Cardiac muscle cell (in vitro differentiated cells and primary cell): ENCODE data around the gene RETREG2. TPM values are rescaled to one million over a fixed set of nuclear protein-coding genes. Genes with fewer than 3 reads are reported as not detected.
A peak's percentile ranks its signal among the peaks of the same experiment; 100 is the strongest.
"Not testable (repeated sequence)": the region's sequence is repeated elsewhere in the genome, so short reads cannot be mapped to it uniquely, and the experiment has no call there.

ENCODE experiments used
- DNase-seq, 2 donors: peaks; one replicate each; pipeline versions ENCODE4 v3.0.0 to v3.0.0-alpha.2; 2010 to 2017; ENCODE audit warnings: low read depth in 1 of 2, low spot score in 1 of 2
- H3K27ac ChIP-seq: fragments of 200-600 bp; sonication (generic); 2 replicates; pipeline ENCODE4 v1.5.1; 2016
- H3K27me3 ChIP-seq: fragments of 200-600 bp; sonication (generic); 2 replicates; pipeline ENCODE4 v1.6.0; 2016; ENCODE audit warnings: control low read depth
- H3K36me3 ChIP-seq: fragments of 200-600 bp; sonication (generic); 2 replicates; pipeline ENCODE4 v1.5.1; 2016; ENCODE audit warnings: control low read depth
- H3K4me1 ChIP-seq: fragments of 200-600 bp; sonication (generic); 2 replicates; pipeline ENCODE4 v1.8.1; 2017; ENCODE audit warnings: low read depth, mild to moderate bottlenecking, mixed run types
- H3K4me3 ChIP-seq: fragments of 200-600 bp; sonication (generic); 2 replicates; pipeline ENCODE4 v1.5.1; 2016; ENCODE audit warnings: mild to moderate bottlenecking
- H3K9me3 ChIP-seq: fragments of 200-600 bp; sonication (generic); 2 replicates; pipeline ENCODE4 v1.5.1; 2017; ENCODE audit warnings: low read depth, mild to moderate bottlenecking, control low read depth
- CTCF ChIP-seq: IDR thresholded peaks from 2 replicates; pipeline ENCODE4 v1.5.1; 2012; ENCODE audit warnings: low read depth, mild to moderate bottlenecking, low read length
- polyA plus RNA-seq: library from polyadenylated mRNA; unstranded; fragments of >200 nt; fragmentation: Nextera tagmentation; extraction: Ambion mirVana; gene quantifications from 2 replicates; pipeline ENCODE4 v1.2.1, GENCODE V29; 2016
- total RNA-seq: library from RNA; depleted of rRNA; stranded (reverse); fragments of >200 nt; gene quantifications from 2 replicates; pipeline ENCODE4 v1.2.3, GENCODE V29; 2016

The RETREG2 gene
- total and polyA plus RNA-seq, 2 experiments from 2014 or later, result 72.0 to 77.6 TPM

GRCh38 chr2:219199470-219200211 lies 21.6 kb downstream of the RETREG2 start:
- no peaks in the 10 kb centered on the region for H3K9me3 ChIP-seq
- no peaks in the 10 kb centered on the region for H3K27me3 ChIP-seq
- no peak for DNase-seq
- TF ChIP-seq CTCF, result no peak
- H3K36me3 ChIP-seq, result no peaks in the 10 kb centered on the region
- H3K4me3 ChIP-seq, result no peak overlapping the region
- H3K27ac ChIP-seq, result no peak overlapping the region
- no peaks in the 10 kb centered on the region for H3K4me1 ChIP-seq

GRCh38 chr2:219200502-219201326 lies 22.6 kb downstream of the RETREG2 start:
- not testable (repeated sequence) for H3K4me1 ChIP-seq, H3K9me3 ChIP-seq, H3K27ac ChIP-seq, H3K27me3 ChIP-seq, H3K36me3 ChIP-seq, H3K4me3 ChIP-seq, DNase-seq

- not testable (repeated sequence) for H3K4me1 ChIP-seq, H3K36me3 ChIP-seq, H3K4me3 ChIP-seq, H3K9me3 ChIP-seq, DNase-seq, H3K27ac ChIP-seq, H3K27me3 ChIP-seq
These were observed 23.3 kb downstream of the RETREG2 start for GRCh38 chr2:219201331-219201730.

GRCh38 chr2:219204425-219205164 lies 26.5 kb downstream of the RETREG2 start:
- DNase-seq, result no peak
- no peak for TF ChIP-seq CTCF

GRCh38 chr2:219205165-219205538 lies 27.1 kb downstream of the RETREG2 start:
- Histone ChIP-seq H3K27ac (no peak overlapping the region), H3K27me3 (no peaks in the 10 kb centered on the region), H3K4me3 (no peak overlapping the region), H3K36me3 (peaks cover 8% of the 10 kb centered on the region), H3K9me3 (no peaks in the 10 kb centered on the region), H3K4me1 (no peaks in the 10 kb centered on the region)
- no peak for DNase-seq
- TF ChIP-seq CTCF, result no peak

More at GRCh38 chr2:219204425-219205164, 26.5 kb downstream of the RETREG2 start:
- no peak overlapping the region for H3K27ac ChIP-seq
- H3K9me3 ChIP-seq, result no peaks in the 10 kb centered on the region
- H3K4me1 ChIP-seq, result no peaks in the 10 kb centered on the region
- no peak overlapping the region for H3K4me3 ChIP-seq
- H3K27me3 ChIP-seq, result no peaks in the 10 kb centered on the region
- H3K36me3 ChIP-seq, result peaks cover 8% of the 10 kb centered on the region

GRCh38 chr2:219205981-219206327 lies 27.9 kb downstream of the RETREG2 start:
- no peaks in the 10 kb centered on the region for H3K27me3 ChIP-seq
- H3K4me3 ChIP-seq, result peak overlapping the region; percentile 69
- no peaks in the 10 kb centered on the region for H3K4me1 ChIP-seq
- H3K27ac ChIP-seq, result peak overlapping the region; percentile 86
- H3K9me3 ChIP-seq, result no peaks in the 10 kb centered on the region
- no peak for TF ChIP-seq CTCF
- no peak for DNase-seq
- H3K36me3 ChIP-seq, result peaks cover 8% of the 10 kb centered on the region
